K562 (cell line): Measurements from ENCODE around the gene PDE4D. TPM values are rescaled to one million over a fixed set of nuclear protein-coding genes. Genes with fewer than 3 reads are reported as not detected.

Source experiments
- CREB1 ChIP-seq, 2 experiments: sonication (generic) in 1 of 2; formaldehyde crosslinking in 1 of 2; IDR thresholded peaks; 2 replicates each; pipeline versions ENCODE4 v1.6.1 to v1.8.0; 2012 to 2022; ENCODE audit warnings: inconsistent platforms in 1 of 2, mild to moderate bottlenecking in 1 of 2, missing genetic modification reagents in 1 of 2, moderate library complexity in 1 of 2
- FUS ChIP-seq: fragments of 200-400 bp; formaldehyde crosslinking; optimal IDR thresholded peaks from 2 replicates; pipeline ENCODE3; 2017; ENCODE audit warnings: low read depth, low read length
- MCM5 ChIP-seq: fragments of 450-650 bp; IDR thresholded peaks from 2 replicates; pipeline ENCODE4 v1.6.1; 2016; ENCODE audit warnings: low read depth
- NCOA2 ChIP-seq, 2 experiments: fragments of 450-650 bp; IDR thresholded peaks; 2 replicates each; pipeline ENCODE4 v1.6.1; 2018; ENCODE audit warnings: mild to moderate bottlenecking in 2 of 2, moderate library complexity in 1 of 2; ENCODE audit not compliant: partially characterized antibody in 2 of 2
- POLR2G ChIP-seq: fragments of 200-400 bp; formaldehyde crosslinking; IDR thresholded peaks from 2 replicates; pipeline ENCODE4 v1.6.1; 2017; ENCODE audit warnings: low read depth, mild to moderate bottlenecking, antibody characterized with exemption, low read length, moderate library complexity
- POU5F1 ChIP-seq: fragments of 150-350 bp; IDR thresholded peaks from 2 replicates; pipeline ENCODE4 v1.6.1; 2014; ENCODE audit warnings: borderline replicate concordance, low read length, low read depth, mild to moderate bottlenecking; ENCODE audit not compliant: partially characterized antibody
- polyA plus RNA-seq, 8 experiments: library from polyadenylated mRNA; depleted of rRNA in 4 of 8; stranded (reverse) in 5 of 8; unstranded in 3 of 8; fragments of >200 nt; fragmentation: Nextera tagmentation in 2 of 8; fragmentation: Illumina TruSeq in 1 of 8; extraction: Ambion mirVana in 2 of 8; extraction: Trizol in 1 of 8; gene quantifications; 2 replicates each; pipeline versions ENCODE4 v1.2.1 to v1.2.3, GENCODE V29; 2011 to 2014; ENCODE audit warnings: inconsistent platforms in 1 of 8, missing spikeins in 1 of 8
- total RNA-seq, 7 experiments: library from RNA; depleted of rRNA in 6 of 7; stranded (reverse); fragments of >200 nt in 6 of 7; fragmentation: Illumina TruSeq in 2 of 7; extraction: Trizol in 2 of 7; gene quantifications; 2 replicates each; pipeline versions ENCODE4 v1.2.1 to v1.2.3, GENCODE V29; 2011 to 2021; ENCODE audit warnings: low replicate concordance in 1 of 7
- TF ChIP-seq, protein P1 (sequence below): fragments of 450-650 bp; IDR thresholded peaks from 2 replicates; pipeline ENCODE4 v1.6.1; 2016; ENCODE audit warnings: mild to moderate bottlenecking, moderate library complexity
- TF ChIP-seq, protein P2 (sequence below): IDR thresholded peaks from 2 replicates; pipeline ENCODE4 v1.6.1; 2014; ENCODE audit warnings: antibody characterized with exemption

Gene PDE4D
- total and polyA plus RNA-seq, 9 of the 15 experiments (the other 6 are each of a cell fraction or from before 2014, with no cell fraction given) = 0.04 to 0.46 (median 0.13) TPM

DNA sequence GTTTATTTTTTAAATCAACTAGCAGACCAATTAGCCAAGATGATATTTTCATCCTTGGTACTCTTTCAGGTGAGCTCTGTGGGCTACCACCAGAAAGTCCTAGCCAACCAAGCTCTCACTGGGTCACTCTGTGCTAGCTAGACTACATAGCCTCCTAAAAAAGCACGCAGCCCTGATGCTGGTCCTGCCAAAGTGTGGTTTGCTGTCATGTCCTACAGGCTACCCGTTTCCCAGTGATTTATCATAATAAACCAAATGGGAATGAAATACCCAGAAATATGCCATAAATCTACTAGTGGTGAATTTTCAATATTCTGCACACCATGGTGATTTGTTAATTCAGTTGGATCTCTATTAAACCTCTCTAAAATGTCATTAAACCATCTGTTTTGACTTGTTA lies 829.2 kb downstream of the PDE4D start (continued):
- TF ChIP-seq, protein P1, sequence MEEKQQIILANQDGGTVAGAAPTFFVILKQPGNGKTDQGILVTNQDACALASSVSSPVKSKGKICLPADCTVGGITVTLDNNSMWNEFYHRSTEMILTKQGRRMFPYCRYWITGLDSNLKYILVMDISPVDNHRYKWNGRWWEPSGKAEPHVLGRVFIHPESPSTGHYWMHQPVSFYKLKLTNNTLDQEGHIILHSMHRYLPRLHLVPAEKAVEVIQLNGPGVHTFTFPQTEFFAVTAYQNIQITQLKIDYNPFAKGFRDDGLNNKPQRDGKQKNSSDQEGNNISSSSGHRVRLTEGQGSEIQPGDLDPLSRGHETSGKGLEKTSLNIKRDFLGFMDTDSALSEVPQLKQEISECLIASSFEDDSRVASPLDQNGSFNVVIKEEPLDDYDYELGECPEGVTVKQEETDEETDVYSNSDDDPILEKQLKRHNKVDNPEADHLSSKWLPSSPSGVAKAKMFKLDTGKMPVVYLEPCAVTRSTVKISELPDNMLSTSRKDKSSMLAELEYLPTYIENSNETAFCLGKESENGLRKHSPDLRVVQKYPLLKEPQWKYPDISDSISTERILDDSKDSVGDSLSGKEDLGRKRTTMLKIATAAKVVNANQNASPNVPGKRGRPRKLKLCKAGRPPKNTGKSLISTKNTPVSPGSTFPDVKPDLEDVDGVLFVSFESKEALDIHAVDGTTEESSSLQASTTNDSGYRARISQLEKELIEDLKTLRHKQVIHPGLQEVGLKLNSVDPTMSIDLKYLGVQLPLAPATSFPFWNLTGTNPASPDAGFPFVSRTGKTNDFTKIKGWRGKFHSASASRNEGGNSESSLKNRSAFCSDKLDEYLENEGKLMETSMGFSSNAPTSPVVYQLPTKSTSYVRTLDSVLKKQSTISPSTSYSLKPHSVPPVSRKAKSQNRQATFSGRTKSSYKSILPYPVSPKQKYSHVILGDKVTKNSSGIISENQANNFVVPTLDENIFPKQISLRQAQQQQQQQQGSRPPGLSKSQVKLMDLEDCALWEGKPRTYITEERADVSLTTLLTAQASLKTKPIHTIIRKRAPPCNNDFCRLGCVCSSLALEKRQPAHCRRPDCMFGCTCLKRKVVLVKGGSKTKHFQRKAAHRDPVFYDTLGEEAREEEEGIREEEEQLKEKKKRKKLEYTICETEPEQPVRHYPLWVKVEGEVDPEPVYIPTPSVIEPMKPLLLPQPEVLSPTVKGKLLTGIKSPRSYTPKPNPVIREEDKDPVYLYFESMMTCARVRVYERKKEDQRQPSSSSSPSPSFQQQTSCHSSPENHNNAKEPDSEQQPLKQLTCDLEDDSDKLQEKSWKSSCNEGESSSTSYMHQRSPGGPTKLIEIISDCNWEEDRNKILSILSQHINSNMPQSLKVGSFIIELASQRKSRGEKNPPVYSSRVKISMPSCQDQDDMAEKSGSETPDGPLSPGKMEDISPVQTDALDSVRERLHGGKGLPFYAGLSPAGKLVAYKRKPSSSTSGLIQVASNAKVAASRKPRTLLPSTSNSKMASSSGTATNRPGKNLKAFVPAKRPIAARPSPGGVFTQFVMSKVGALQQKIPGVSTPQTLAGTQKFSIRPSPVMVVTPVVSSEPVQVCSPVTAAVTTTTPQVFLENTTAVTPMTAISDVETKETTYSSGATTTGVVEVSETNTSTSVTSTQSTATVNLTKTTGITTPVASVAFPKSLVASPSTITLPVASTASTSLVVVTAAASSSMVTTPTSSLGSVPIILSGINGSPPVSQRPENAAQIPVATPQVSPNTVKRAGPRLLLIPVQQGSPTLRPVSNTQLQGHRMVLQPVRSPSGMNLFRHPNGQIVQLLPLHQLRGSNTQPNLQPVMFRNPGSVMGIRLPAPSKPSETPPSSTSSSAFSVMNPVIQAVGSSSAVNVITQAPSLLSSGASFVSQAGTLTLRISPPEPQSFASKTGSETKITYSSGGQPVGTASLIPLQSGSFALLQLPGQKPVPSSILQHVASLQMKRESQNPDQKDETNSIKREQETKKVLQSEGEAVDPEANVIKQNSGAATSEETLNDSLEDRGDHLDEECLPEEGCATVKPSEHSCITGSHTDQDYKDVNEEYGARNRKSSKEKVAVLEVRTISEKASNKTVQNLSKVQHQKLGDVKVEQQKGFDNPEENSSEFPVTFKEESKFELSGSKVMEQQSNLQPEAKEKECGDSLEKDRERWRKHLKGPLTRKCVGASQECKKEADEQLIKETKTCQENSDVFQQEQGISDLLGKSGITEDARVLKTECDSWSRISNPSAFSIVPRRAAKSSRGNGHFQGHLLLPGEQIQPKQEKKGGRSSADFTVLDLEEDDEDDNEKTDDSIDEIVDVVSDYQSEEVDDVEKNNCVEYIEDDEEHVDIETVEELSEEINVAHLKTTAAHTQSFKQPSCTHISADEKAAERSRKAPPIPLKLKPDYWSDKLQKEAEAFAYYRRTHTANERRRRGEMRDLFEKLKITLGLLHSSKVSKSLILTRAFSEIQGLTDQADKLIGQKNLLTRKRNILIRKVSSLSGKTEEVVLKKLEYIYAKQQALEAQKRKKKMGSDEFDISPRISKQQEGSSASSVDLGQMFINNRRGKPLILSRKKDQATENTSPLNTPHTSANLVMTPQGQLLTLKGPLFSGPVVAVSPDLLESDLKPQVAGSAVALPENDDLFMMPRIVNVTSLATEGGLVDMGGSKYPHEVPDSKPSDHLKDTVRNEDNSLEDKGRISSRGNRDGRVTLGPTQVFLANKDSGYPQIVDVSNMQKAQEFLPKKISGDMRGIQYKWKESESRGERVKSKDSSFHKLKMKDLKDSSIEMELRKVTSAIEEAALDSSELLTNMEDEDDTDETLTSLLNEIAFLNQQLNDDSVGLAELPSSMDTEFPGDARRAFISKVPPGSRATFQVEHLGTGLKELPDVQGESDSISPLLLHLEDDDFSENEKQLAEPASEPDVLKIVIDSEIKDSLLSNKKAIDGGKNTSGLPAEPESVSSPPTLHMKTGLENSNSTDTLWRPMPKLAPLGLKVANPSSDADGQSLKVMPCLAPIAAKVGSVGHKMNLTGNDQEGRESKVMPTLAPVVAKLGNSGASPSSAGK = no peak
- TF ChIP-seq FUS (no peak), CREB1 (IDR thresholded peaks at IDR 0.05) (no peak), CREB1 (CRISPR knock-in tag; IDR thresholded peaks at IDR 0.05) (no peak), MCM5 (no peak), POLR2G (no peak), POU5F1 (no peak), NCOA2 (IDR thresholded peaks at IDR 0.05; ENCODE audit: partially characterized antibody in 2 of 2) (no peak)
- TF ChIP-seq, protein P2, sequence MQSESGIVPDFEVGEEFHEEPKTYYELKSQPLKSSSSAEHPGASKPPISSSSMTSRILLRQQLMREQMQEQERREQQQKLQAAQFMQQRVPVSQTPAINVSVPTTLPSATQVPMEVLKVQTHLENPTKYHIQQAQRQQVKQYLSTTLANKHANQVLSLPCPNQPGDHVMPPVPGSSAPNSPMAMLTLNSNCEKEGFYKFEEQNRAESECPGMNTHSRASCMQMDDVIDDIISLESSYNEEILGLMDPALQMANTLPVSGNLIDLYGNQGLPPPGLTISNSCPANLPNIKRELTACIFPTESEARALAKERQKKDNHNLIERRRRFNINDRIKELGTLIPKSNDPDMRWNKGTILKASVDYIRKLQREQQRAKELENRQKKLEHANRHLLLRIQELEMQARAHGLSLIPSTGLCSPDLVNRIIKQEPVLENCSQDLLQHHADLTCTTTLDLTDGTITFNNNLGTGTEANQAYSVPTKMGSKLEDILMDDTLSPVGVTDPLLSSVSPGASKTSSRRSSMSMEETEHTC = no peak
